Measurements from ENCODE around the gene GRK1.

GRK1 gene

GRCh38 chr13:113632706-113633484, 34.1 kb upstream of the GRK1 start:
- no peak overlapping the region for H3K4me2 ChIP-seq (ENCODE audit: low read depth, low read length, poor library complexity, severe bottlenecking)
- H4K20me1 ChIP-seq (ENCODE audit: low read depth, low read length), result no peaks in the 10 kb centered on the region; the same call in 1 of the 2 replicates
- no peak overlapping the region for H3K9ac ChIP-seq (ENCODE audit: low read length)
- no peaks in the 10 kb centered on the region for H3K27me3 ChIP-seq (ENCODE audit: low read length)
- H3K27ac ChIP-seq (ENCODE audit: low read depth, low read length), result no peak overlapping the region
- H3F3A ChIP-seq (ENCODE audit: insufficient read depth), result no peaks in the 10 kb centered on the region
- peaks cover 5% of the 10 kb centered on the region; the same call in 1 of the 2 replicates for H3K36me3 ChIP-seq (ENCODE audit: low read length)
- TF ChIP-seq CTCF (IDR thresholded peaks at IDR 0.05; ENCODE audit: insufficient read depth, low read length, poor library complexity, severe bottlenecking) (no peak), EZH2phosphoT487 (conservative IDR thresholded peaks at IDR 0.05; ENCODE audit: low read length) (no peak)
- no peak overlapping the region for H3K4me3 ChIP-seq (ENCODE audit: insufficient read depth, low read length, poor library complexity, severe bottlenecking)
- no peaks in the 10 kb centered on the region for H3K9me3 ChIP-seq (ENCODE audit: insufficient read depth, low read length)
- H3K9me2 ChIP-seq (replicated peaks; ENCODE audit: insufficient read depth, low read length), result no peaks in the 10 kb centered on the region
- no peak overlapping the region for H2AFZ ChIP-seq (ENCODE audit: low read depth, low read length, severe bottlenecking)
- peaks cover 37% of the 10 kb centered on the region for H3K79me2 ChIP-seq (ENCODE audit: insufficient read depth, low read length)

- TF ChIP-seq CTCF (IDR thresholded peaks at IDR 0.05; ENCODE audit: insufficient read depth, low read length, poor library complexity, severe bottlenecking) (no peak), EZH2phosphoT487 (conservative IDR thresholded peaks at IDR 0.05; ENCODE audit: low read length) (no peak)
- H3K79me2 ChIP-seq (ENCODE audit: insufficient read depth, low read length), result peaks cover 31% of the 10 kb centered on the region
- H4K20me1 ChIP-seq (ENCODE audit: low read depth, low read length), result no peaks in the 10 kb centered on the region; the same call in 1 of the 2 replicates
These were observed 33.5 kb upstream of the GRK1 start for GRCh38 chr13:113633485-113633873.

GRCh38 chr13:113634279-113635047, 32.6 kb upstream of the GRK1 start:
- Histone ChIP-seq H4K20me1 (ENCODE audit: low read depth, low read length) (no peaks in the 10 kb centered on the region; the same call in 1 of the 2 replicates), H3K27me3 (ENCODE audit: low read length) (no peaks in the 10 kb centered on the region), H3F3A (ENCODE audit: insufficient read depth) (no peaks in the 10 kb centered on the region), H3K9me2 (replicated peaks; ENCODE audit: insufficient read depth, low read length) (no peaks in the 10 kb centered on the region), H3K4me3 (ENCODE audit: insufficient read depth, low read length, poor library complexity, severe bottlenecking) (no peak overlapping the region), H3K27ac (ENCODE audit: low read depth, low read length) (no peak overlapping the region), H2AFZ (ENCODE audit: low read depth, low read length, severe bottlenecking) (no peak overlapping the region), H3K79me2 (ENCODE audit: insufficient read depth, low read length) (peaks cover 26% of the 10 kb centered on the region; the same call in 1 of the 2 replicates), H3K4me2 (ENCODE audit: low read depth, low read length, poor library complexity, severe bottlenecking) (no peak overlapping the region), H3K9me3 (ENCODE audit: insufficient read depth, low read length) (no peaks in the 10 kb centered on the region), H3K36me3 (ENCODE audit: low read length) (peaks cover 17% of the 10 kb centered on the region), H3K9ac (ENCODE audit: low read length) (no peak overlapping the region)
- TF ChIP-seq CTCF (IDR thresholded peaks at IDR 0.05; ENCODE audit: insufficient read depth, low read length, poor library complexity, severe bottlenecking), result no peak
- TF ChIP-seq EZH2phosphoT487 (conservative IDR thresholded peaks at IDR 0.05; ENCODE audit: low read length), result no peak

More at GRCh38 chr13:113633485-113633873, 33.5 kb upstream of the GRK1 start:
- Histone ChIP-seq H3K9me2 (replicated peaks; ENCODE audit: insufficient read depth, low read length) (no peaks in the 10 kb centered on the region), H3F3A (ENCODE audit: insufficient read depth) (no peaks in the 10 kb centered on the region), H3K27ac (ENCODE audit: low read depth, low read length) (no peak overlapping the region), H2AFZ (ENCODE audit: low read depth, low read length, severe bottlenecking) (no peak overlapping the region), H3K9ac (ENCODE audit: low read length) (no peak overlapping the region), H3K36me3 (ENCODE audit: low read length) (peaks cover 10% of the 10 kb centered on the region; the same call in 1 of the 2 replicates), H3K4me2 (ENCODE audit: low read depth, low read length, poor library complexity, severe bottlenecking) (no peak overlapping the region), H3K27me3 (ENCODE audit: low read length) (no peaks in the 10 kb centered on the region), H3K9me3 (ENCODE audit: insufficient read depth, low read length) (no peaks in the 10 kb centered on the region), H3K4me3 (ENCODE audit: insufficient read depth, low read length, poor library complexity, severe bottlenecking) (no peak overlapping the region)

All from SU-DHL-6 (cell line).